Measurements from ENCODE around the gene FILIP1.

DNA sequence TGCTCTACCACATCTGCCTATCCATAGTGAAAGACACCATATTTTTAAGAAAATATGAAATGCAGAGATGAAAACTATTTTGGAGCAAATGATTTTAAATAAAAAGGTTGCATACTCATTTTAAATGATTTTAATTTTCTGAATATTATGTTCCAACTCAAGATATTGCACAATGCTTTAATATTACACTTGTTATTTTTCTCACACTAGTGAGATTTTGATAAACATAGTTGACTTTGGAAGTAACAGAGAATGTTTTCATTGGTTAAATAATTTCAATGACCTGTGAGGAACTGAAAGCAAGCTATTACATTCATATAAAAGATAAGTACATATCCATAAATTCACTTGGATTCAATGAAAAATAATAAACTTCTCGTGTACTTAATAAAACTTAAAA, 201.9 kb downstream of the FILIP1 start:
- no peak for TF ChIP-seq FOXM1 (IDR thresholded peaks at IDR 0.05; ENCODE audit: borderline replicate concordance, low read depth)
- TF ChIP-seq CEBPB (IDR thresholded peaks at IDR 0.05), result no peak
- no peak for TF ChIP-seq YY1 (IDR thresholded peaks at IDR 0.05; ENCODE audit: low read depth)
- no peak for TF ChIP-seq RAD21 (IDR thresholded peaks at IDR 0.05; ENCODE audit: low read depth)
- TF ChIP-seq, protein P1, sequence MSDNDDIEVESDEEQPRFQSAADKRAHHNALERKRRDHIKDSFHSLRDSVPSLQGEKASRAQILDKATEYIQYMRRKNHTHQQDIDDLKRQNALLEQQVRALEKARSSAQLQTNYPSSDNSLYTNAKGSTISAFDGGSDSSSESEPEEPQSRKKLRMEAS (IDR thresholded peaks at IDR 0.05), result no peak
- no peak for TF ChIP-seq EP300 (IDR thresholded peaks at IDR 0.05; ENCODE audit: borderline replicate concordance)
- TF ChIP-seq CREB1 (IDR thresholded peaks at IDR 0.05; ENCODE audit: low read depth), result no peak
